GM12873 (cell line): ENCODE results near the gene S100A9.

Experiments used
- CTCF ChIP-seq: IDR thresholded peaks from 2 replicates; pipeline ENCODE4 v1.5.1; 2012; ENCODE audit warnings: low read depth, mild to moderate bottlenecking, moderate library complexity, low read length, control low read depth; ENCODE audit not compliant: insufficient read depth; ENCODE audit errors: missing control alignments

Gene S100A9

GRCh38 chr1:153342178-153342577 lies 15.5 kb upstream of the S100A9 start:
- no peak for TF ChIP-seq CTCF

GRCh38 chr1:153343040-153343681 lies 14.5 kb upstream of the S100A9 start:
- no peak for TF ChIP-seq CTCF

- no peak for TF ChIP-seq CTCF
Observed at GRCh38 chr1:153343811-153344717, 13.6 kb upstream of the S100A9 start.

- no peak for TF ChIP-seq CTCF
Observed at GRCh38 chr1:153344718-153345025, 13.0 kb upstream of the S100A9 start.

- no peak for TF ChIP-seq CTCF
Observed at GRCh38 chr1:153345187-153346076, 12.2 kb upstream of the S100A9 start.

- no peak for TF ChIP-seq CTCF
Observed at GRCh38 chr1:153346077-153346723, 11.5 kb upstream of the S100A9 start.
